ENCODE results near the gene STAT2.
A peak's percentile ranks its signal among the peaks of the same experiment; 100 is the strongest.

Gene STAT2

DNA sequence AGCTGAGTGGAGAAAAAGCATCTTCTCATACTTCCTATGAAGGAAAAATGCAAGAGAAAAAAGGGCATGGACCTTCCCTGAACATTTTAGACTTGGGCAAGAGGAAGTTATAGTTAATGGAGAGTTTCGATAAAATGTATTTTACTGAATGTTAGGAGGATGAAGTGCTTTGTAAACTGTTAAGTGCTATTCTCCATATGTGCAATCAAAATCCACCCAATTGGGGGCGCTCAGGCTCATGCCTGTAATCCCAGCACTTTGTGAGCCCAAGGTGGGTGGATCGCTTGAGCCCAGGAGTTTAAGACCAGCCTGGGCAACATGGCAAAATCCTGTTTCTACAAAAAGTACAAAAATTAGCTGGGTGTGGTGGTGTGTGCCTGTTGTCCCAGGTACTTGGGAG lies 42.2 kb downstream of the STAT2 start:
- Histone ChIP-seq H2BK5ac (ENCODE audit: low read depth, low read length, poor library complexity, severe bottlenecking) (no peak overlapping the region), H2AK5ac (ENCODE audit: low read length, severe bottlenecking) (no peak overlapping the region), H3K27me3 (ENCODE audit: control insufficient read depth in 1 of 2, insufficient read depth in 1 of 2, low read length in 2 of 2) (no peaks in the 10 kb centered on the region), H3K36me3 (ENCODE audit: control insufficient read depth in 1 of 2, insufficient read depth in 2 of 2, low read depth in 1 of 2, low read length in 2 of 2) (peaks cover 24 to 32% of the 10 kb centered on the region in 2 experiments), H2AFZ (ENCODE audit: low read depth, low read length) (no peak overlapping the region), H2BK120ac (ENCODE audit: low read depth, low read length) (no peak overlapping the region), H3K4me3 (ENCODE audit: insufficient read depth in 1 of 2, low read depth in 1 of 2, low read length in 2 of 2) (no peak overlapping the region), H2BK15ac (ENCODE audit: low read depth, poor library complexity, severe bottlenecking) (no peak overlapping the region), H2BK12ac (ENCODE audit: low read length in 2 of 2) (no peak overlapping the region), H3K18ac (ENCODE audit: low read depth in 1 of 2, low read length in 2 of 2) (no peak overlapping the region), H3K9me3 (ENCODE audit: control insufficient read depth, low read length) (no peaks in the 10 kb centered on the region), H3K4me1 (ENCODE audit: control insufficient read depth, insufficient read depth, low read depth, low read length) (peaks cover 6% of the 10 kb centered on the region), H3K14ac (ENCODE audit: low read length in 2 of 2) (no peak overlapping the region), H4K8ac (ENCODE audit: low read length) (no peak overlapping the region), H3K79me1 (replicated peaks; ENCODE audit: low read length, poor library complexity, severe bottlenecking) (peaks cover 9% of the 10 kb centered on the region), H3K9ac (ENCODE audit: low read length) (no peak overlapping the region), H3K27ac (ENCODE audit: low read length, poor library complexity, severe bottlenecking) (no peak overlapping the region), H3K4ac (ENCODE audit: low read depth in 1 of 2, low read length in 2 of 2) (no peak overlapping the region), H4K91ac (ENCODE audit: low read length) (no peak overlapping the region), H3K23ac (ENCODE audit: low read length in 2 of 2) (no peak overlapping the region), H3K4me2 (ENCODE audit: low read length, poor library complexity, severe bottlenecking) (no peak overlapping the region)
- DNase-seq = no peak
- 86% methylated on average over 3 of the region's 3 CpGs for WGBS

- Histone ChIP-seq H3K14ac (ENCODE audit: low read length in 2 of 2) (peak within 1 kb of the TSS in 1 of 2 experiments; percentile 95), H2BK5ac (ENCODE audit: low read depth, low read length, poor library complexity, severe bottlenecking) (peak within 1 kb of the TSS; percentile 48), H2BK12ac (ENCODE audit: low read length in 2 of 2) (peak within 1 kb of the TSS; percentile 66 to 86), H3K4me3 (ENCODE audit: insufficient read depth in 1 of 2, low read depth in 1 of 2, low read length in 2 of 2) (peak within 1 kb of the TSS; percentile 91 to 100), H3K79me1 (replicated peaks; ENCODE audit: low read length, poor library complexity, severe bottlenecking) (peaks cover 11% of the 10 kb centered on the region), H3K4me2 (ENCODE audit: low read length, poor library complexity, severe bottlenecking) (peak within 1 kb of the TSS; percentile 88), H4K91ac (ENCODE audit: low read length) (peak within 1 kb of the TSS; percentile 95), H3K36me3 (ENCODE audit: control insufficient read depth in 1 of 2, insufficient read depth in 2 of 2, low read depth in 1 of 2, low read length in 2 of 2) (peaks cover 31 to 34% of the 10 kb centered on the region in 2 experiments), H3K18ac (ENCODE audit: low read depth in 1 of 2, low read length in 2 of 2) (peak within 1 kb of the TSS; percentile 96 to 99), H2BK15ac (ENCODE audit: low read depth, poor library complexity, severe bottlenecking) (peak within 1 kb of the TSS; percentile 13), H3K27ac (ENCODE audit: low read length, poor library complexity, severe bottlenecking) (peak within 1 kb of the TSS; percentile 91), H3K4ac (ENCODE audit: low read depth in 1 of 2, low read length in 2 of 2) (peak within 1 kb of the TSS; percentile 86 to 90), H2BK120ac (ENCODE audit: low read depth, low read length) (peak within 1 kb of the TSS; percentile 62), H3K27me3 (ENCODE audit: control insufficient read depth in 1 of 2, insufficient read depth in 1 of 2, low read length in 2 of 2) (no peaks in the 10 kb centered on the region), H4K8ac (ENCODE audit: low read length) (peak within 1 kb of the TSS; percentile 93), H2AFZ (ENCODE audit: low read depth, low read length) (peak within 1 kb of the TSS; percentile 96), H3K4me1 (ENCODE audit: control insufficient read depth, insufficient read depth, low read depth, low read length) (peaks cover 6% of the 10 kb centered on the region), H3K23ac (ENCODE audit: low read length in 2 of 2) (peak within 1 kb of the TSS; percentile 22 to 92), H3K9ac (ENCODE audit: low read length) (peak within 1 kb of the TSS; percentile 96), H2AK5ac (ENCODE audit: low read length, severe bottlenecking) (peak within 1 kb of the TSS; percentile 86), H3K9me3 (ENCODE audit: control insufficient read depth, low read length) (no peaks in the 10 kb centered on the region)
- DNase-seq = peak; percentile 98
- under 1% methylated on average over 62 of the region's 62 CpGs for WGBS
Measured at GRCh38 chr12:56315622-56316473, 44.1 kb downstream of the STAT2 start, which contains the start of gene CNPY2. Gene CNPY2 (minus strand): TSS chr12:56315988. CDS start chr12:56315217, 771 bp downstream.

DNA sequence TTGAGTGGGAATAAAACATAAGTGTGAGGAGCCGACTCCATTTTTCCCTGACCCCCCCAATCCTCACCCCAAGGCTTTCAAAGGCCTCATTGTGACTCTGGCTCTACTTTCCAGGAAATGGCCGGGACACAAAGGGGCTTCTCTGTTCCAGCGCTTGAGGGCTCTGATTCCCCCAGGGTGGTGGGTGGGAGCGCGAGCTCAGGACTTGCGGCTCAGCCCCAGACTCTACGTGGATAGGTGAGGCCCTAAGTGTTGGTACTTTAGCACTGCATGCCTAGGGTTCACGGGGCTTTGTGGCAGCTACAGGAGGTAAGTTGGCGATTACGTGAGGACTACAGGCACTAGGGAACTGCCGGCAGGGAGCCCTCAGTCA lies 44.7 kb downstream of the STAT2 start:
- Histone ChIP-seq H3K14ac (ENCODE audit: low read length in 2 of 2) (peak overlapping the region in 1 of 2 experiments; percentile 91), H2AFZ (ENCODE audit: low read depth, low read length) (peak overlapping the region; percentile 60), H3K27ac (ENCODE audit: low read length, poor library complexity, severe bottlenecking) (peak overlapping the region; percentile 91), H4K91ac (ENCODE audit: low read length) (peak overlapping the region; percentile 95), H3K36me3 (ENCODE audit: control insufficient read depth in 1 of 2, insufficient read depth in 2 of 2, low read depth in 1 of 2, low read length in 2 of 2) (peaks cover 33 to 40% of the 10 kb centered on the region in 2 experiments), H3K27me3 (ENCODE audit: control insufficient read depth in 1 of 2, insufficient read depth in 1 of 2, low read length in 2 of 2) (no peaks in the 10 kb centered on the region), H3K4ac (ENCODE audit: low read depth in 1 of 2, low read length in 2 of 2) (peak overlapping the region; percentile 46 to 90), H3K4me2 (ENCODE audit: low read length, poor library complexity, severe bottlenecking) (peak overlapping the region; percentile 88), H3K23ac (ENCODE audit: low read length in 2 of 2) (peak overlapping the region; percentile 6 to 22), H3K4me3 (ENCODE audit: insufficient read depth in 1 of 2, low read depth in 1 of 2, low read length in 2 of 2) (peak overlapping the region; percentile 91 to 100), H3K79me1 (replicated peaks; ENCODE audit: low read length, poor library complexity, severe bottlenecking) (peaks cover 11% of the 10 kb centered on the region), H3K18ac (ENCODE audit: low read depth in 1 of 2, low read length in 2 of 2) (peak overlapping the region; percentile 56 to 91), H2AK5ac (ENCODE audit: low read length, severe bottlenecking) (peak overlapping the region; percentile 86), H3K9ac (ENCODE audit: low read length) (peak overlapping the region; percentile 96), H2BK120ac (ENCODE audit: low read depth, low read length) (peak overlapping the region; percentile 62), H2BK12ac (ENCODE audit: low read length in 2 of 2) (peak overlapping the region; percentile 66 to 86), H2BK15ac (ENCODE audit: low read depth, poor library complexity, severe bottlenecking) (peak overlapping the region; percentile 13), H4K8ac (ENCODE audit: low read length) (peak overlapping the region; percentile 85), H3K4me1 (ENCODE audit: control insufficient read depth, insufficient read depth, low read depth, low read length) (peaks cover 6% of the 10 kb centered on the region), H2BK5ac (ENCODE audit: low read depth, low read length, poor library complexity, severe bottlenecking) (peak overlapping the region; percentile 48), H3K9me3 (ENCODE audit: control insufficient read depth, low read length) (no peaks in the 10 kb centered on the region)
- 6% methylated on average over 11 of the region's 11 CpGs for WGBS
- no peak for DNase-seq

DNA sequence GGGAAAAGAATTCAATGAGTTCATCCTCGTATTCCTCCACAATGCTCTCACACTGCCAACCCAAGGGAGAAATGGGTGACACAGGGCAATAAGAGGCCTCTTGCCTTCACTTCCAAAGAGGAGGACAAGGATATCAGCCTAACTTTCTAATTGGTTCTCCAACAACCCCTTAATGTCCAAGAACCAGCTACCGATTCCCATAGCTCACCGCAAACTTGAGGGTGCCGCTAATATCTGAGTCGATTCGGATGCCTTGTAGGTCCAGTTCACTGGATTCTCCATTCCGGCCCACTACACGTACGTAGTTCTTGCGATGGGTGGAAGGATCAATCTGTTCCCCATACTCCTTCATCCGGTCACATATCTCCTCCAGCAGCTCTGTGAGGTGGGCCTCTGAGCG lies 48.9 kb downstream of the STAT2 start:
- Histone ChIP-seq H2BK12ac (ENCODE audit: low read length in 2 of 2) (no peak overlapping the region), H3K79me1 (replicated peaks; ENCODE audit: low read length, poor library complexity, severe bottlenecking) (peaks cover 15% of the 10 kb centered on the region), H2BK15ac (ENCODE audit: low read depth, poor library complexity, severe bottlenecking) (no peak overlapping the region), H3K4me2 (ENCODE audit: low read length, poor library complexity, severe bottlenecking) (no peak overlapping the region), H4K8ac (ENCODE audit: low read length) (no peak overlapping the region), H2BK5ac (ENCODE audit: low read depth, low read length, poor library complexity, severe bottlenecking) (no peak overlapping the region), H4K91ac (ENCODE audit: low read length) (no peak overlapping the region), H3K4ac (ENCODE audit: low read depth in 1 of 2, low read length in 2 of 2) (no peak overlapping the region), H2AK5ac (ENCODE audit: low read length, severe bottlenecking) (no peak overlapping the region), H3K27ac (ENCODE audit: low read length, poor library complexity, severe bottlenecking) (no peak overlapping the region), H3K4me1 (ENCODE audit: control insufficient read depth, insufficient read depth, low read depth, low read length) (peaks cover 8% of the 10 kb centered on the region), H3K9me3 (ENCODE audit: control insufficient read depth, low read length) (no peaks in the 10 kb centered on the region), H2AFZ (ENCODE audit: low read depth, low read length) (no peak overlapping the region), H3K36me3 (ENCODE audit: control insufficient read depth in 1 of 2, insufficient read depth in 2 of 2, low read depth in 1 of 2, low read length in 2 of 2) (peaks cover 34 to 59% of the 10 kb centered on the region in 2 experiments), H3K9ac (ENCODE audit: low read length) (no peak overlapping the region), H3K27me3 (ENCODE audit: control insufficient read depth in 1 of 2, insufficient read depth in 1 of 2, low read length in 2 of 2) (no peaks in the 10 kb centered on the region), H3K14ac (ENCODE audit: low read length in 2 of 2) (no peak overlapping the region), H2BK120ac (ENCODE audit: low read depth, low read length) (no peak overlapping the region), H3K4me3 (ENCODE audit: insufficient read depth in 1 of 2, low read depth in 1 of 2, low read length in 2 of 2) (no peak overlapping the region), H3K18ac (ENCODE audit: low read depth in 1 of 2, low read length in 2 of 2) (no peak overlapping the region), H3K23ac (ENCODE audit: low read length in 2 of 2) (no peak overlapping the region)
- DNase-seq = no peak
- WGBS = 95% methylated on average over 12 of the region's 12 CpGs
